NCI-H2081 (cell line): Measurements from ENCODE around the gene NOG.

Experiments
- DNase-seq, 2 experiments: peaks; one replicate each; lab custom pipeline; 2025; lab: John Stamatoyannopoulos, UW

Gene NOG

GRCh38 chr17:56593646-56594319, at the start of gene NOG:
NOG (plus strand) TSS chr17:56593699; CDS start chr17:56594224, 525 bp downstream.
- peak; percentile 48 to 65 for DNase-seq

DNA sequence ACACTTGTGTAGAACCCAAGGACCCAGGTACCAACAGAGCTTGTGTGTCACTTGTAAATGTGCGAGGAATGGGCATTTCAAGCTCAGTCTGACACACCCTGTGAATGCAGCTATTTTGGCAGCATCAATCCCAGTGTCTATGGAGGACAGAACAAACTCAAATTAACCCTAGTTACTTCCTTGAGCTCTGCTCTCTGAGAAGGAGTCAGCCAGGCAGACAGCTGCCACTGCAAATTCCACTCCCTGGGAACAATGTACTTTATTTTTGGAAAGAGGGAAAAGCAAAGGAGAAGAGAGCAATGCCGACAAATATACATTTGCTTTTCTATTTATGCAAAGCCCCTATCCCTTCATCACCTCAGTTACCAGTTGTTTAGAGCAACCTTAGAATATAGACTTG, 48.4 kb upstream of the NOG start:
- no peak for DNase-seq

DNA sequence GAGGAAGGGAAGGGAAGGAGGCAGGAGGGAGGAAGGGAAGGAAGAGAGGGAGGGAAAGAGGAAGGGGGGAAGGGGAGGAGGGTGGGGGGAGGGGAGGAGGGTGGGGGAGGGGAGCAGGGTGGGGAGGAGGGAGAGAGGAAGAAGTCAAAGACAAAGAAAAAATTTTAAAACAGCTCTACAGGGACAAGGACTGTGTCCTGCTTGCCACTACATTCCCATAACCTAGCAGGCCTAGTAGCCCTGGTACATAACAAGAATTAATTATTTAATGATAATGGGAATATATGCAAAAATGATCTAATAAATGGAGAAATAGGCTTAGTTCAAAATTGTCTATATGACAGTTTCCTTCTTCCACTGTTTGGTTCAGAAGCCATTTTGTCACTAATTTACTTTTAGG, 47.6 kb upstream of the NOG start:
- DNase-seq: no peak

DNA sequence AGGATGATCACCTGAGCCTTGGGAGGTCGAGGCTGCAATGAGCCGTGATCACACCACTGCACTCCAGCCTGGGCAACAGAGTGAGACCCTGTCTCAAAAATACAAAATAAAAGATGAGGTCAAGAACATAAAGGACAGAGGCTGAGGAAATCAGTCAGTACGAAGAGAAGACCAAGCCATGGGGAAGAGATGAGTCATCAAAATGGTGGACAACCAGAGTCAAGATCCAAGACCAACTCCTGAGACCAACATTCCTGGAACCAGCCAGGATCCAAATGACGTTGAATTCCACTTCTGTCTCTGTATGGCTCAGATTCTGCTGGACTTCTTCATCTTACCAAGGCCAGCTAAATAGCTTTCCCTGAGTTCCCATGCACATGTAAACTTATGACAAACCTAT, 44.8 kb upstream of the NOG start:
- no peak for DNase-seq

DNA sequence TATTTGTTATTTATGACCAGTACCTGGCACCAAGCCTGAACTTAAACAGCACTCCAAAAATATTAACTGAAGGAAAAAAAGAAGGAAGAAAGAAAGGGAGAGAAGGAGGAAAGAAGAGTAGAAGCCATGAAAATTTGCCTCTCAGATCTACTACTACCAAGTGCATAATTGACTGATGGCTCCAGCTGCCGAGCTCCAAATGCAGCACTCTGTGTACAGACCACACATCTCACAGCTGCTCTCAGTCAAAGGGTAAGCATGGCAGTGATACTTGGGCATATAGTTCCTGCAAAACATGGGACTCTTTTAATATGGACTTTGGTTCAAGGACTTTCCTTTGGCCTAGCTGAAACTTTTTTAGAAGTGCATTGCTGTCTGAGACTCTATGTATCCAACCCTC, 44.0 kb upstream of the NOG start:
- DNase-seq: no peak

GRCh38 chr17:56557682-56558081, 35.8 kb upstream of the NOG start:
- DNase-seq: no peak

DNA sequence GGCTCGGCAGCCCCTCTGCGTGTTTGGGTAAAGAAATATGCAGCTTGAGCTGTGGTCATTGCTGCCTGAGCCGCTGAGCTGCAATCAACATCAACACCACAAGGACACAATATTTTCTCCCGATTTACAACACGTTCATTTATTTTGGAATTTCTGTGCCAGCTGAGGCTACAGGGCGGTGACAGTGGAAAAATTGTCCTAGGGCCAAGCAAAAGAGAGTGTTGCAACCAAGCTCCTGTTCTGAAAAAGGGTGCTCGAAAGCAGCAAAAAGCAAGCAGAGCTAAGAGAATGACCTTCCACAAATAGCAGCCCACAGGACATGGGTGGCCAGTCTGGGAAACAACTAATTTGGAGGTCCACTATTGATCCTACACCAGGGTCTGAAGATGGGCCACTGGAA, 35.4 kb upstream of the NOG start:
- DNase-seq: no peak

DNA sequence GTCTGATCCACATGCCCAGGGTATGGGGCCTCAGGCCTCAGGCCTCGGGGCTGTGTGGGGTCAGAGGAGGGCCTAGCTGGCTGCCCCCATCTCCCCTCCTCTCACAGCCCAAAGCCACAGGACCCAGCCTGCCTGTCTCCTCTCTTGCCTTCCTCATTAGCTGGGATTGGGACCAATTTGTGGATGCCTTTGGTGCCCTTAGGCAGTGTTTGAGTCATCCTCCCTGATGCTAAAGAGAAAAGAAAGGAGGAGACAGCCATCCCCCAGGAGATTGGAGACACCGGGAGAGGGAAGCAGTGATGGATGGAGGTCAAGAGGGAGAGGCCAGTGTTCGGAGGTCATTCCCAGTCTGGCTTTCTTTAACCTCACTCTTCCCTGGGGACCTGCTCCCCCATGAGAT, 23.3 kb upstream of the NOG start:
- DNase-seq: no peak

GRCh38 chr17:56571456-56571855, 22.0 kb upstream of the NOG start:
- no peak for DNase-seq

- DNase-seq: no peak
These were observed 16.2 kb upstream of the NOG start for GRCh38 chr17:56577190-56577842.

DNA sequence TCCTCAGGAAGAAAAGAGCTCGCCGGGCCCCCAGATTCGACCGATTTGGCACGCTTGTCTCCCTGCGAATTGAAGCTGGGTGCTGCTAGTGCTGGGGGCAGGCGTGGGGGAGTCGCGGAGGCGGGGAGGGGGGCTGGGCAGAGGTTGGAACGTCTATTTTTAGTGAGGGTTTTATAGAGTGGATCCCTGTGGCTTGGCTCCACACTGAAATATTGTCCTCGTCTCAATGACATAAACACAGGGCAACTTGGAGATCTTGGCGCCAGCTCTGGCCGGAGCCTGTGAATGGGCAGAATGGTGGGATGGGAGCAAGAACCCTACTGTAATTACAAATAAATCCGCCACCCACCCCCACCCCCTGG, 15.7 kb upstream of the NOG start:
- no peak for DNase-seq

DNA sequence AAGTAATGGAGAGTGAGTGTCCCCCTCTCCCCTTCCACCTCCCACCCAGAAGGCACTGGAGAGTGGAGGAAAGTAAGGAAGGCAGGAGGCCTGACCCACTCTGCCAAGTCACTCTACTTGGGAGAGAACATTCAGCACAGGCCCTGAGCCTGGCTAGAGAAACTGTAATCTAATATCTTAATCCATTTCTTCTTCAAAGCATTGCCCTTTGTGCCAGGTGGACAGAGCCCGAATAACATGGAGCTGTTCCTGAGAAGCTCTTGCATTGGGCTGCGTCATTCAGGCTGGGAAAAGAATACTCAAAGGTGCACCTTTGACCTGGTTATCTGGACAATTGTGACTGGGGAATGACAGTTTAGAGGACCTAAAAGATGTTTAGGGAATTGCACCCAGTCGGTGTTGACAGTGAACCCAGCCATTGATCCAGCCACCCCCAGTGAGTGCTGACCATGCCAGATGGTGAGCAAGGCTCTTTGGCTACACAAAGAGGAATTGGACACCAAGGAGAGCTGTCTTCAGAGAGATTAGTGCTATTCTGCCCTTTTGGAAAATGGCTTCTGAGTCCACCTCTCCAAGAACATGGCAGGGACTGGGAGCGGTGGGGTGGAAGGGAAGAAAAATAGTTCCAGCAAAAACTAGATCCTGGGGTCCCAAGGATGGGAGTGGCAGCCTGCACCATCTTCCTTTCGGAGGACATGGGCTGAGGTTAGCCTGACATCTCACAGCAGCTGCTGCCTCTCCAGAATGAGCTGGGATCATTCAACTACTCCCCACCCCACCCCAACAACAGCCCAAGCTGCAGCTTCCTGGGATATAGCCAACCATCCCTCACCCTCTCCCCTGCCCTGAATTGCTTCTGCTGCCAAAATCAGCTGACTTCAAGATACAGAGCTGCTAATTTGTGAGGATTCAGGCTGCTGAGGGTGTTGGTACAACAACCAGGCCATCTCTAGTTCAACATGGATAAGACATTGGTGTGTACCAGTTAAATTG, 11.6 kb upstream of the NOG start:
- no peak for DNase-seq

DNA sequence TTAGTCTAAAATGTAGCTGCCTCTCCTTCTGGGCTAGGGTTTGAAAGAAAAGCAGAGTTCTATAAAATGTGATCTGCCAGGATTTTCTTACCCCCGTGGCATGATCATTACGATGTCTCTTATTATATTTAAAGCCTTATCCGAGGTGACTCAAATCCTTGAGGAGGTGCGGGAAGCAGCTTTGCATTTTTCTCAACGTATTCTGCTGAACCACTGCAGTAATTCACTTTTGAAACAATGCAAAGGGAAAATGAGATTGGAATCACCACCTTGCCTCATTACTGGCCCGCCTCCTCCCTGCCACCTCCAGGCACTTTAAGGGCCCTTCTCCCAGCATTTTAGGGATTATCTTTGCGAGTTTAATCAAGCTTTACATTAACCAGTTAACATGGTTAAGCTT, 9.7 kb upstream of the NOG start:
- DNase-seq: no peak

- DNase-seq: no peak
These were observed 6.2 kb upstream of the NOG start for GRCh38 chr17:56587298-56587697.

DNA sequence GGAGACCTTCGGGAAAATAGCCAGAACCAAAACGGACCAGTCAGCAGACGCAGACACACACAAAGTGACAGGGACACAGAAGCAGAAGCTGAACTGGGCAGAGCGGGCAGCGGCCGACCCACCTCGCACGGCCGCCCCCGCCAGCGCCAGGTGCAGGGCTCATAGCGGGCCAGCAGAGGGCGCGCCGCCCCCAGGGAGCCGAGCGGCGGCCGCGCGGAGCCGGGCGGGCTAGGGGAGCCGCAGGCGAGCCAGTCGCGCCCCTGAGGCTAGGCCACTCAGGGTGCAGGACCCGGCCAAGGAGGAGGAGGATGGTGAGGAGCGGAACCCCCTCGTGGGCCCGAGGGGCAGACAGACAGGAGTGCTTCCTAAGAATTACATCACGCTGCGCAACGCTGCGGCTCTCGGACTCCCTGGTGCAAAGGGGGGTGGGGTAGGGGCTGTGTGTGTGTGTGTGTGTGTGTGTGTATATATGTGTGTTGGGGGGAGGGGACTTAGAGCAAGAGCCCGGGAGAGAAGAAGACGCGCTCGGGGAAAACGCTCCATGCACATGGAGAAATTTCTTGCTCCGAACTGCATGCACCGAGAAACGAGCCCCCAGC, 913 bp upstream of the NOG start:
- DNase-seq: peak; percentile 33 to 47

GRCh38 chr17:56593086-56593645, 333 bp upstream of the NOG start:
- peak; percentile 36 to 69 for DNase-seq

GRCh38 chr17:56594320-56595107, 1.0 kb downstream of the NOG start:
- DNase-seq: peak in 1 of 2 experiments; percentile 17

DNA sequence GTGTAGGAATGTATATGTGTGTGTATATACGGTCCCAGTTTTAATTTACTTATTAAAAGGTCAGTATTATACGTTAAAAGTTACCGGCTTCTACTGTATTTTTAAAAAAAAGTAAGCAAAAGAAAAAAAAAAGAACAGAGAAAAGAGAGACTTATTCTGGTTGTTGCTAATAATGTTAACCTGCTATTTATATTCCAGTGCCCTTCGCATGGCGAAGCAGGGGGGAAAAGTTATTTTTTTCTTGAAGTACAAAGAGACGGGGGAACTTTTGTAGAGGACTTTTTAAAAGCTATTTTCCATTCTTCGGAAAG, 1.6 kb downstream of the NOG start:
- no peak for DNase-seq

GRCh38 chr17:56595831-56596690, 2.6 kb downstream of the NOG start:
- no peak for DNase-seq

DNA sequence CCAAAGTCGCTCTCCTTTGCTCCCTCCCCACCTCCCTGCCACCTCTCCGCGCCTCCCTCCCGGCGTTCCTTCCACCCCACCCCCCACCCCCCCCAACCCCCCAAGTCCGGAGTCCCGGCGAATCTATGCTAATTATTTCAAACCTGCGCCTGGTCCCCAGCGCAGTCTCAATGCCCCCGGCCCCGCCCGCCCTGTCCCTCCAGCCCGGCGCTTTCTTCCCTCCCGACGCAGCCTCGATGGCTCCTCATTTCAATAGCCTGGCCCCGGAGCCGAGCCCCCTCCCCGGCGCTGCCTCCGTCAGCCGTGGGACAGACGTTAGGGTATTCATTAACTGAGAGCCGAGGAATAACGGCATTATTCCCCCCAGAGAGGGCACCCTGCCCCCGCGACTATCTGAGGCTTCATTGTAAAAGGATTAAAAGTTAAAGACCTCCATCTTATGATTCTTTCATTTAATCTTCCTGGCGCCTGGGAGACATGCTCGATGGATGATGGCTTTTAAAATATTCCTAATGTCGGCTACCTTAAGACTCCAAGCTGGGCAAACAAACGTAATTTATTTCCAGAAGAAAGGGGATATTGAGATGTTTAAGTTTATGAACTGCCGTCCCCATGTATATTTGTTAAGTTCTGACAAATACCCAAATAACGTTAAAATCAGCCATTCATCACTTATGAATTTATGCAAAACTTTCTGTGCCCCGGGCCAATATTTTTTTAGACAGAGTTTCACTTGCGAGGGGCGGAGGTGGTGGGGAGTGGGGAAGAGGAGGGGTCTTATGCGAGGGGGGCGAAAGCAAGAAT, 3.4 kb downstream of the NOG start:
- no peak for DNase-seq
